Left renal cortex interstitium (tissue), 4 donors: ENCODE data around the gene TMEM45B. TPM values are rescaled to one million over a fixed set of nuclear protein-coding genes. Genes with fewer than 3 reads are reported as not detected.
"Not testable (repeated sequence)": the region's sequence is repeated elsewhere in the genome, so short reads cannot be mapped to it uniquely, and the experiment has no call there.

ENCODE experiments used
- DNase-seq, 4 donors: peaks; one replicate each; pipeline ENCODE4 v3.0.0-alpha.2; 2013; ENCODE audit warnings: low read depth in 4 of 4, low spot score in 2 of 4, missing footprints in 1 of 4
- polyA plus RNA-seq, 4 donors: library from polyadenylated mRNA; unstranded; fragments of 120-200 nt; gene quantifications; one replicate each; pipeline ENCODE4 v1.2.1, GENCODE V29; 2013; ENCODE audit not compliant: insufficient read length in 4 of 4

TMEM45B gene
- polyA plus RNA-seq, 4 donors = 17.9 to 27.7 (median 22.6) TPM

- no peak for DNase-seq
Observed at GRCh38 chr11:129804012-129804411, 11.6 kb upstream of the TMEM45B start.

DNA sequence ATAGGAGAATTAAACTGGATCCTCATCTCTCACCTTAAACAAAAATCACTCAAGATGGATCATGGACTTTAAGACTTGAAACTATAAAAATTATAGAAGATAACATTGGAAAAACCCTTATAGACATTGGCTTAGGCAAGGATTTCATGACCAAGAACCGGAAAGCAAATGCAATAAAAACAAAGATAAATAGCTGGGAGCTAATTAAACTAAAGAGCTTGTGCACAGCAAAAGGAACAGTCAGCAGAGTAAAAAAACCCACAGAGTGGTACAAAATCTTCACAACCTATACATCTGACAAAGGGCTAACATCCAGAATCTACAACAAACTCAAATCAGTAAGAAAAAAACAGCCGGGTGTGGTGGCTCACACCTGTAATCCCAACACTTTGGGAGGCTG, 7.4 kb upstream of the TMEM45B start:
- DNase-seq = not testable (repeated sequence)

DNA sequence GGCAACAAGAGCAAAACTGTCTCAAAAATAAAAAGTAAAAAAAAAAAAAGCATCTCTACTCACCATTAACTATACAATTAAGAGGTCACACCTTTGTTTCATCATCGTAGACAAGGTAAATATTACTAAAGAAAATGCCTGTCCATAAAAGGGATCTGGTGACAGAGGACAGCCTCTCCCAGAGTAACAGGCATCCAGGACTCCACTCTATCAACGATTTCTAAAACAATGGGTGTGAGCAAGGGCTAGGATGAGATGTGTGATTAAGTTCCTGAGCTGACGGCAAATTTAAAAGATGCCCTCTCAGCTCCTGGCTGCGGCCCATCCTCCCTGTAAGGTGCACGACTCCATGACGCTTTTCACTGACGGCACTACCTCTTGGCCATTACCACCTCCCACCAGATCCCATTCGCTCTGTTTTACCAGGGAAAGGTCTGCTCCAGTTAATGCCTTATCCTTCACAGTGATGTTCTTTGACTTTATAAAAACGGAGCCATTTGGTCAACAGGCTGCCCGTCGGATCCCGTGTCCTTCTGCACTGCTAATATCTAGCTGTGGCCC, 2.3 kb upstream of the TMEM45B start:
- no peak for DNase-seq

DNA sequence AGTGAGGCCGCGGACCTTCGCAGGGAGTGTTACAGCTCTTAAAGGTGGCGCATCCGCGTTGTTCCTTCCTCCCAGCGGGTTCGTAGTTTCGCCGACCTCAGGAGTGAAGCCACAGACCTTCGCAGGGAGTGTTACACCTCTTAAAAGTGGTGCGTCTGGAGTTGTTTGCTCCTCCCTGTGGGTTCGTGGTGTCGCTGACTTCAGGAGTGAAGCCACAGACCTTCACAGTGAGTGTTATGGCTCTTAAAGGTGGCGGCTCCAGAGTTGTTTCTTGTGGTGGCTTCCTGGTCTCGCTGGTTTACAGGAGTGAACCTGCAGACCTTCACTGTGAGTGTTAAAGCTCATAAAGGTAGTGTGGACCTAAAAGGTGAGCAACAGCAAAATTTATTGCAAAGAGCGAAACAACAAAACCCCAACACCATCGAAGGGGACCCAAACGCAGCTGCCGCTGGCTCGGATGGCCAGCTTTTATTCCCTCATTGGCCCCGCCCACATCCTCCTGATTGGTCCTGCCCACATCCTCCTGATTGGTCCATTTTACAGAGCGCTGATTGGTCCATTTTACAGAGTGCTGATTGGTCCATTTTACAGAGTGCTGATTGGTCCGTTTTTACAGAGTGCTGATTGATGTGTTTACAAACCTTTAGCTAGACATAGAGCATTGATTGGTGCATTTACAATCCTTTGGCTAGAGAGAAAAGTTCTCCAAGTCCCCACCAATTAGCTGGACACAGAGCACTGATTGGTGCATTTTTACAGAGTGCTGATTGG, 1.2 kb upstream of the TMEM45B start:
- no peak for DNase-seq

DNA sequence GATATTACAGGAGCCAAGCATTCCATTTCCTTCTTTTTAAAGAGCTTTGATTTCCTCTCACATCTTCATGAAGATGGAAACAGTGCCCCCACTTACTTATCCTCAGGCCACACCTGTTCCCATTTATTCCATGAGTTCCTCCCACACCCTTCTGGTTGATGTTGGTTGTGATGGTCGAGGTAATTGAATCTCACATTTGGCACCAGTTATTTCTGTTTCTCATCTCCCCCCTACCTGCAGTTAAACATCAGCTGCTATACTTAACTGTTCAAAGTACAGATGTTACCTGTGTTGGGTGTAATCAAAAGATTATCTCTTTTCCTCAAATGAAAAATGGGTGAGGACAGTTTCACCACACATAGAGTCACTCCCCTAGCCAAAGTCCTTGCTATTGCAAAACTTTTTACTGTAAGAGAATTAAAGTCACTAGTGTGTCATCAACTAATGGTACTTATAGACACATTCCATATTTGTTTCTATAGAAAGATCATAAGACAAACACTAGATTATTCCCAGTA, 1.9 kb downstream of the TMEM45B start:
- DNase-seq = no peak

DNA sequence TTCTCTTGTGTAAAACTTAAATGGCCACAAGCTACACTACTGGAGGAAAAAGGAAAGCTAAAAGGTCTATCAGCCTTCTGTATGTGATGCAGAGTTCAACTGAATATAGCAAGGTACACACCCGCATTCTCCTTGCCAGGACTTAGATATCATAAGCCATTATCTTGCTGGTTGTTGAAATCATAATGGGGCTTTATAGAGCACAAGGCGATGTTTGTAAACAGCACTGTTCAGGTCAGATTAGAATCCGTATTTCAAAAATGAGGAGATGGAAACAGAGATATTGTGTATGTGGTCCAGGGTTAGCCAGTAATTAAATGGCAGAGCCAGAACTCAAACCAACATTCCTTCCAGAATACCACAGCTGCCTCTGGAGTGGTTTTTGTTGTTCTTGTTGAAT, 2.6 kb downstream of the TMEM45B start:
- not testable (repeated sequence) for DNase-seq

DNA sequence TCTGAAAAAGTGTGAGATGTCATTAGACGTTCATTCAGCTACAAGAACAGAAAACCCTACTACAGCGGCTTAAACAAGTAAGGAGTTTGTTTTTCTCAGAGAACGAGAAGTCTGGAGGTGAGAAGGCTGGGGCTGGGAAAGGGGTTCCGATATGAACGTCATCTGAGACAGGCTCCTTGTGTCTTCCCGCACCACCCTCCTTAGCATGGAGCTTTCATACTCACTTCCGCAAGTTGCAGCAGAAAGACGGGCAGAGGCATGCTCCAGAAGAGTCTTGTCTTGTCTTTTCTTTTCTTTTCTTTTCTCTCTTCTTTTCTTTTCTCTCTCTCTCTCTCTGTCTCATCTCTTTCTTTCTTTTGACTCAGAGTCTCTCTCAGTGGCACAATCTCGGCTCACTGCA, 3.6 kb downstream of the TMEM45B start:
- no peak for DNase-seq

- not testable (repeated sequence) for DNase-seq
Observed at GRCh38 chr11:129820228-129820627, 4.6 kb downstream of the TMEM45B start.

GRCh38 chr11:129823281-129823680, 7.6 kb downstream of the TMEM45B start:
- not testable (repeated sequence) for DNase-seq

- DNase-seq = not testable (repeated sequence)
Observed at GRCh38 chr11:129823799-129824198, 8.2 kb downstream of the TMEM45B start.

GRCh38 chr11:129825380-129825779, 9.7 kb downstream of the TMEM45B start:
- no peak for DNase-seq

DNA sequence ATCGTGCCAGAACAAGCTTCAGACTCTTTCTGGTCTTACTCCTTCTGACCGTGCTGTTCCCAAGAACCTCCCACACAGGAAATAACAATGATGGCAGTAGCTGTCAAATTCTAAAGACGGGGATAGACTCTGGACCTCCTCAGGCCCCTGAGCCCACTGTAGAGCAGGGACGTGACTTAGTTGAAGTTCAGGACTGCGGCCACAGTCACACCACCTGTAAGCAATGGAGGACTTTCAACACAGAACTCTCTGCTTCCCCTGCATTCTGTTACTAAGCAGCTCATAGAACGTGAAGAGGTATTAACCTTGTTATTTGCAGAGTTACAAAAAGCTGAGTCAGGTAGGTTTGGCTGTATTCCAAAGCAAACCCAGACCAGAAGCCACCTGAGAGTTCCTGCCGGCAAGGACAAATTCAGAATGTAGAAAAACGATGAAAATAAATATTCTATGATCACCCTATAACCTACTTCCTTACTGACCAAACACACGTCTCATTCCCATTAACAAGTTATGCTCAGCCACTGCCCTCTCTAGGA, 12.7 kb downstream of the TMEM45B start:
- DNase-seq = no peak

DNA sequence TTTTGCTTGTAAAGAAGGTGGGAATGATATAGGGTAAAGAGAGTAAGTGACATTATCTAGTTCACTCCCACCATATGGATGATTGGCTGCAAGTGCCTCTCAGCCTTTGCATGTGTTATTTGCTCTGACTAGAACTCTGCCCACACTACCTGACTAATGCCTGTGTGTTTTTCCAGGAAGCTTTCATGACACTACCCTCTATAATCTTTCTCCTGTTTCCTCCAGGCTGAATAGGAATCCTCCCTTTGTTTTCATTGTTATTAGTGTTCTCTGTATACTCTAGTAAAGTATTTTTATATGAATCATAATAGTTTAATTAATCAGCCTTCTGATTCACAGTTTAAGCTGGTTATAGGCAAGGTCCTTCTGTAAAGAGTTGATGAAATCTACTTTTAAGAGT, 13.8 kb downstream of the TMEM45B start:
- DNase-seq = not testable (repeated sequence)

DNA sequence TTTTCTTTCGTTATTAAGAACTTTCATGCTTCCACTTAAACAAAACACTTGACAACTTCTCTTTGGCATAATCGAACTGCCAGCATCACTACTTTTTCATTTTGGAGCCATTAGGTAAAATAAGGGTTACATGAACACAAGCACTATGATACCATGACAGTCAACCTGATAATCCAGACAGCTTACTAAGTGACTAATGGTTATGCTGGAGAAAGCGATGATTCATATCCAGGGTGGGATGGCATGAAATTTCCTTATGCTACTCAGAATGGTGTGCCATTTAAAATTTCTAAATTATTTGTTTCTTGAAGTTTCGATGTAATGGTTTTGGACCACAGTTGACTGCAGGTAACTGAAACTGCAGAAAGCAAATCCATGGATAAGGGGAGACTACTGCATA, 15.6 kb downstream of the TMEM45B start:
- DNase-seq = not testable (repeated sequence)

DNA sequence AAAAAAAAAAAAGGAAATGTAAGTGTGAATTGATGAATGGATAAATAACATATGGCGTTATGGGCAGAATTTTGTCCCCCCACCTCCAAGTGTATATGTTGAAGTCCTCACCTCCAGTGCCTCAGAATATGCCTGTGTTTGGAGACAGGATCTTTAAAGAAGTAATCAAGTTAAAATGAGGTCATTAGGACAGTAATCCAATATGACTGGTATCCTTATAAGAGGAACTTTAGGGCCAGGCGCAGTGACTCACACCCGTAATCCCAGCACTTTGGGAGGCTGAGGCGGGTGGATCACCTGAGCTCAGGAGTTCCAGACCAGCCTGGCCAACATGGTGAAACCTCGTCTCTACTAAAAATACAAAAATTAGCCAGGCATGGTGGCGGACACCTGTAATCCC, 17.6 kb downstream of the TMEM45B start:
- DNase-seq = not testable (repeated sequence)

GRCh38 chr11:129836423-129836891, 20.8 kb downstream of the TMEM45B start:
- not testable (repeated sequence) for DNase-seq

- no peak for DNase-seq
Observed at GRCh38 chr11:129836979-129837378, 21.3 kb downstream of the TMEM45B start.

- DNase-seq = no peak
Observed at GRCh38 chr11:129840236-129840635, 24.6 kb downstream of the TMEM45B start.

GRCh38 chr11:129842138-129842537, 26.5 kb downstream of the TMEM45B start:
- DNase-seq = no peak

DNA sequence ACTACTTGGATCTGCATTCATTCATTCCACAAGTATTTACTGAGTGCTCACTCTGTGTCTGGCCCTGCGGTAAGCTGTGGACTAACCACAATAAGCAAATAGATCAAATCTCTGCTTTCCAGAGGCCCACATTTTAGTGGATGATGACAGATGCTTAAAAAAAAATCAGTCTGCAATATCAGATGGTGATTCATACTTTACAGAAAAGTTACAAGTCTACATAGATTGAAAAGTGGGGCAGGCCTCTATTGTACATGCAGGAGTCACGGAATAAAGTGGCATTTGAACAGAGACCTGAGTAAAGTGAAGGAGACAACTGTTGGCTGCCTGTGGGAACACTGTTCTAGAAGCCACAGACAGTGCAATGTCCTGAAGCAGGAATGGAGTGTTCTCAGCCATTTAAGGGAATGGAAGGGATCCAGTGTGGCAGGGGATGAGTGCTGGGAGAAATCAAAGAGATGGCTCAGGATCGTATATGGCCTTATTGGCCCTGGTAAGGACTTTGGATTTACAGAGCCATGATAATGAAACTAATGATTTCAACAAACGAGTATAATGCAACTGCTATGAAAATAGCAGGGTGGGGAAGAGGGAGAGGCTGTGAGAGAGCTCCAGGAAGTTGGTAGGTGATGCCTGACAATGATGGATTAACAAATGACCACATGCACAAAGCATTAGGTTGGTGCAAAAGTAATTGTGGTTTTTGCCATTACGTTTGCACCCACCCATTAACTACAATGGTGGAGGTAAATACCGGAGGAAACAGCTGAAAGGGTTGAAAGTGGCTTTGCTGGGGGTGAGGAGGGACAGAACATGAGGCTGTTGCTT, 31.1 kb downstream of the TMEM45B start:
- no peak for DNase-seq

DNA sequence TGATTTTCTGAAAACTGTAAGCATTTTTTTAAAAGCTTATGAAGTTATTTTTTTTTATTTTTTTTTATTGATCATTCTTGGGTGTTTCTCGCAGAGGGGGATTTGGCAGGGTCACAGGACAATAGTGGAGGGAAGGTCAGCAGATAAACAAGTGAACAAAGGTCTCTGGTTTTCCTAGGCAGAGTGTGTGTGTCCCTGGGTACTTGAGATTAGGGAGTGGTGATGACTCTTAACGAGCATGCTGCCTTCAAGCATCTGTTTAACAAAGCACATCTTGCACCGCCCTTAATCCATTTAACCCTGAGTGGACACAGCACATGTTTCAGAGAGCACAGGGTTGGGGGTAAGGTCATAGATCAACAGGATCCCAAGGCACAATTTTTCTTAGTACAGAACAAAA, 31.7 kb downstream of the TMEM45B start:
- DNase-seq = not testable (repeated sequence)
